Measurements from ENCODE around the gene RNF138. TPM values are rescaled to one million over a fixed set of nuclear protein-coding genes. Genes with fewer than 3 reads are reported as not detected.

Gene RNF138
- total and polyA plus RNA-seq, 8 donors, result 8.5 to 42.2 (median 13.8) TPM; not detected in 1

DNA sequence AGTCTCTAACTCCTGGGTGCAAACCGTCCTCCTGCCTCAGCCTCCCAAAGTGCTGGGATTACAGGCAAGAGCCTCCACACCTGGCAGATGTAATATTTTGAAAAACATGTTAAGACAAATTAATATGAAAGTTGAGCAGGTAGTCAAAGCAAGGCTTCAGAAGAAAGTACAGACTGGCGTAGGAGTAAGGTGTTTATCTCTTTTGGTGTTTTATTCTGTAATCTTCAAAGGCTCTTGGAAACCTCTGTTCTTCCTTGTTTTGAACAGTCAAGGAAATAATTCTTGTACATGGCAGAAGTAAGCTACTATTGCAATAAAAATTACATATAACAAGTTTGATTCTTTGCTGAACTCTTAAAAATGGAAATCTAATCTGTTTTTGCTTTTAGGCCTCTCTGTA, 5.3 kb downstream of the RNF138 start:
- no peak for DNase-seq
- Histone ChIP-seq H3K9me3 (no peaks in the 10 kb centered on the region), H3K4me1 (peaks cover 29 to 62% (median 46%) of the 10 kb centered on the region in 4 donors), H3K36me3 (peaks cover 0 to 9% (median 2%) of the 10 kb centered on the region in 4 donors), H3K27me3 (no peaks in the 10 kb centered on the region), H3K27ac (no peak overlapping the region), H3K4me3 (no peak overlapping the region)
- WGBS, 5 donors, result 54 to 67% (median 59%) methylated on average over 2 of the region's 2 CpGs
- no peak for TF ChIP-seq POLR2A (IDR thresholded peaks at IDR 0.05)
- no peak for TF ChIP-seq EP300 (IDR thresholded peaks at IDR 0.05)
- intact Hi-C loops (cut with DNase I; ENCODE audit: low total_unique reads), result loop anchor here (10.0 kb wide), 1 partner anchor 152 kb away; the partner anchor contains the start of gene TRAPPC8

DNA sequence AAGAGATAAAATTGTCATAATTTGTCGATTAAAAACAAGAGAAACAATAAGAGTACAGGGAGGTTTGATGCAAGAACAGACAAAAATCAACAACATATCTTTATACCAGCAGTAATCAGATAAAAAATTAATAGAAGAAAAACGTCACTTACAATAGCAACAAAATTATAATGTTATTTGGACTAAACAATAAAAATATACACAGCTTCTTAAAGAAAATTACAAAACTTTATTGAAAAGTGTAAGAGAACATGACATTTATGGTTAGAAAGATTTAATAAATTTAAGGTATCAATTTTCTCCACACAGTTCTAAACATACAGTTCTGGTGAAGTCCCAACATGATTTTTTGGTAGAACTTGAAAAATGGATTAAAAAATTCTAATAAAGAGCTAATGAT, 12.8 kb downstream of the RNF138 start:
- H3K27ac ChIP-seq, result no peak overlapping the region
- no peak for DNase-seq
- no peaks in the 10 kb centered on the region for H3K9me3 ChIP-seq
- intact Hi-C loops (cut with DNase I; ENCODE audit: low total_unique reads), result no loop called here
- no peak overlapping the region for H3K4me3 ChIP-seq
- 56 to 69% (median 62%) methylated on average over 2 of the region's 2 CpGs for WGBS, 5 donors
- TF ChIP-seq POLR2A (IDR thresholded peaks at IDR 0.05) (no peak), POLR2AphosphoS5 (IDR thresholded peaks at IDR 0.05) (no peak), EP300 (IDR thresholded peaks at IDR 0.05) (no peak)
- TF ChIP-seq, protein P1, sequence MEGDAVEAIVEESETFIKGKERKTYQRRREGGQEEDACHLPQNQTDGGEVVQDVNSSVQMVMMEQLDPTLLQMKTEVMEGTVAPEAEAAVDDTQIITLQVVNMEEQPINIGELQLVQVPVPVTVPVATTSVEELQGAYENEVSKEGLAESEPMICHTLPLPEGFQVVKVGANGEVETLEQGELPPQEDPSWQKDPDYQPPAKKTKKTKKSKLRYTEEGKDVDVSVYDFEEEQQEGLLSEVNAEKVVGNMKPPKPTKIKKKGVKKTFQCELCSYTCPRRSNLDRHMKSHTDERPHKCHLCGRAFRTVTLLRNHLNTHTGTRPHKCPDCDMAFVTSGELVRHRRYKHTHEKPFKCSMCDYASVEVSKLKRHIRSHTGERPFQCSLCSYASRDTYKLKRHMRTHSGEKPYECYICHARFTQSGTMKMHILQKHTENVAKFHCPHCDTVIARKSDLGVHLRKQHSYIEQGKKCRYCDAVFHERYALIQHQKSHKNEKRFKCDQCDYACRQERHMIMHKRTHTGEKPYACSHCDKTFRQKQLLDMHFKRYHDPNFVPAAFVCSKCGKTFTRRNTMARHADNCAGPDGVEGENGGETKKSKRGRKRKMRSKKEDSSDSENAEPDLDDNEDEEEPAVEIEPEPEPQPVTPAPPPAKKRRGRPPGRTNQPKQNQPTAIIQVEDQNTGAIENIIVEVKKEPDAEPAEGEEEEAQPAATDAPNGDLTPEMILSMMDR (IDR thresholded peaks at IDR 0.05), result no peak
- peaks cover 0 to 4% (median 0%) of the 10 kb centered on the region in 4 donors for H3K36me3 ChIP-seq
- peaks cover 3 to 10% (median 6%) of the 10 kb centered on the region in 4 donors for H3K4me1 ChIP-seq
- no peaks in the 10 kb centered on the region for H3K27me3 ChIP-seq

DNA sequence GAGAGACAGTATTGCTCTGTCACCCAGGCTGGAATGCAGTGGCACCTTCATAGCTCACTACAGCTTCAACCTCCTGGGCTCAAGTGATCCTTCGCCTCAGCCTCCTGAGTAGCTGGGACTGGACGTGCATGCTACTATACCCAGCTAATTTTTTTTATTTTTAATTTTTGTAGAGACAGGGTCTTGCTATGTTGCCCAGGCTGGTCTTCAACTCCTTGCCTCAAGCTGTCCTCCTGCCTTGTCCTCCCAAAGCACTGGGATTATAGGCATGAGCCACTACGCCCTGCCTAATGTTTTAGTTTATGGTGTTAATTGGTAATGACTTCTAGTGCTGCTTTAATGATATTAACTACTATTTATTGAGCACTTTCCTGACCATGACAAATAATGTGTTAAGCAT, 18.3 kb downstream of the RNF138 start:
- no peak for DNase-seq
- Histone ChIP-seq H3K4me3 (no peak overlapping the region), H3K4me1 (peaks cover 0 to 30% (median 0%) of the 10 kb centered on the region in 4 donors), H3K9me3 (no peaks in the 10 kb centered on the region), H3K27ac (no peak overlapping the region), H3K36me3 (peaks cover 0 to 31% (median 24%) of the 10 kb centered on the region in 4 donors), H3K27me3 (no peaks in the 10 kb centered on the region)
- WGBS, 5 donors, result 89 to 100% (median 96%) methylated on average over 3 of the region's 3 CpGs
- intact Hi-C loops (cut with DNase I; ENCODE audit: low total_unique reads), result no loop called here
- TF ChIP-seq EP300 (IDR thresholded peaks at IDR 0.05) (no peak), POLR2A (IDR thresholded peaks at IDR 0.05) (no peak), POLR2AphosphoS5 (IDR thresholded peaks at IDR 0.05) (no peak)
- TF ChIP-seq, protein P1 (IDR thresholded peaks at IDR 0.05), result no peak

DNA sequence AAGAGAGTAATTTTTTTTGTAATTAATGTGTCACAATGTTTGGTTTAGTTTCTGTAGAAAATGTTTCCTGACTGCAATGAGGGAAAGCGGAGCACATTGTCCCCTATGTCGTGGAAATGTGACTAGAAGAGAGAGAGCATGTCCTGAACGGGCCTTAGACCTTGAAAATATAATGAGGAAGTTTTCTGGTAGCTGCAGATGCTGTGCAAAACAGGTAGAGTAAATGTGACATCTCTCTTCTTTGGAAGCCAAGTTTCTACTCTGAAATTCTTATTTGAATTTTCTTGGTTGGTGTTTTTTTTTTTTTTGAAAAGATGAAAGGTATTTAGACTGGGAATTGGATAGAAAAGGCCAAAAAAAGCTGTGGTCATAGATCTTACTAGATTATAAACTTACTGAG, 20.0 kb downstream of the RNF138 start:
- no peak overlapping the region for H3K27ac ChIP-seq
- no peak for DNase-seq
- TF ChIP-seq, protein P1 (IDR thresholded peaks at IDR 0.05), result no peak
- no peak for TF ChIP-seq POLR2A (IDR thresholded peaks at IDR 0.05)

DNA sequence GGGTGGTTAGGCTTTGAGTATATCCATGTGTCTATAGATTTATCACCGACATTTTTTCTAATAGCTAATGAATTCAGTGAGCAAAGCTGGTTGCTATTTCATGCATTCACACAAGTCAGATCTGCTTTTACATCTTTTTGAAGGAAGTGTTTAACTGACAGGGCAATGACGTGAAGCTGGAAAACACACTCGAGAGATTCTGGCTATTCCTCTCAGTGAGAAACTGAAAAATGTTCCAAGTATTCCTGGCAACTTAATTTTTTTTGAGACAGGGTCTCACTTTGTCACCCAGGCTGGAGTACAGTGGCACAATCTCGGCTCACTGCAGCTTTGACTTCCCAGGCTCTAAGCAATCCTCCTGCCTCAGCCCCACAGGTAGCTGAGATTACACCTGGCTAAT, 21.2 kb downstream of the RNF138 start:
- no peaks in the 10 kb centered on the region for H3K27me3 ChIP-seq
- intact Hi-C loops (cut with DNase I; ENCODE audit: low total_unique reads), result no loop called here
- H3K4me1 ChIP-seq, result peaks cover 0 to 30% (median 0%) of the 10 kb centered on the region in 4 donors
- no peak overlapping the region for H3K27ac ChIP-seq
- no peaks in the 10 kb centered on the region for H3K9me3 ChIP-seq
- no peak for DNase-seq
- TF ChIP-seq POLR2AphosphoS5 (IDR thresholded peaks at IDR 0.05) (no peak), EP300 (IDR thresholded peaks at IDR 0.05) (no peak), POLR2A (IDR thresholded peaks at IDR 0.05) (no peak)
- TF ChIP-seq, protein P1 (IDR thresholded peaks at IDR 0.05), result no peak
- H3K4me3 ChIP-seq, result no peak overlapping the region
- 83 to 91% (median 89%) methylated on average over 4 of the region's 4 CpGs for whole genome bisulfite sequencing, 5 donors
- peaks cover 0 to 56% (median 51%) of the 10 kb centered on the region in 4 donors for H3K36me3 ChIP-seq

More for the DNA sequence above, 20.0 kb downstream of the RNF138 start:
- peaks cover 0 to 30% (median 0%) of the 10 kb centered on the region in 4 donors for H3K4me1 ChIP-seq
- 68 to 80% (median 75%) methylated on average over 3 of the region's 3 CpGs for WGBS, 5 donors
- no peaks in the 10 kb centered on the region for H3K9me3 ChIP-seq
- intact Hi-C loops (cut with DNase I; ENCODE audit: low total_unique reads), result no loop called here
- H3K27me3 ChIP-seq, result no peaks in the 10 kb centered on the region
- no peak overlapping the region for H3K4me3 ChIP-seq
- peaks cover 0 to 46% (median 40%) of the 10 kb centered on the region in 4 donors for H3K36me3 ChIP-seq
